ENCODE measurements around the gene TRIM62. TPM values are rescaled to one million over a fixed set of nuclear protein-coding genes. Genes with fewer than 3 reads are reported as not detected.

Gene TRIM62
- total RNA-seq, 1 experiment from 2014 or later, result 6.9 TPM

DNA sequence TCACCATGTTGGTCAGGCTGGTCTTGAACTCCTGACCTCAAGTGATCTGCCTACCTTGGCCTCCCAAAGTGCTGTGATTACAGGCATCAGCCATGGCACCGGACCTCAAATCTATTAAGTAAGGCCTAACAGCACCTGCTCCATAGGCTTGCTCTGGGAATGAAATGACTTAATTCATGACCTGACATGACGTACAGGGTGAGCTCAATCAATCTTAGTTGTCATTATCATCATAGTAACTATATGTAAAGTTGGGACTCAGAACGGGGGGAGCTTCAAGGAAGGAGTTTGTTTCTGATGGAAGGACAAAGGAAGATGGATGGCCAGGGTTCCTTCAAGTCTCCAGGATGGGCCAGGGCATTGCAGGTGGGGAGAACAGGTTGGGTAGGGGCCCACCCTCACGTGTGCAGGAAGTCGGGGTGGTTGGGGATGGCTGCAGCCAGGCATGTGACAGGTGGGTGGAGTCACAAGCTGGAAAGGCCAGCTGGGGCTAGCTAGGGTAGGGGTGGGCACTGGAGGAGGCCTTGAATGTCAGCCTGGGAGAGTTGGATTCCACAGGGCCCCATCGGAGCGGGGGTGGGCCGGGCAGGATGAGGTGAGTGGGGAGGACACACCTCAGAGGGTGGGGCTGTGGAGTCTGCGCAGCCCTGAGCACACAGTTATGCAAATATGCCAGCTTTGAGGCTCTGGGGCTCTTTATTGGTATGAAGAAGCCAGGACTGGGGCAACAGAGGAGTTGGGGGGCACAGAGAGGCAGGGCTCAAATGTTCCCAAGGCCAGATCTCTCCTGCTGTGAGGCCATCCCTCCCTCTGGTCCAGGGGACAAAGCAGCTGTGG lies 9.6 kb downstream of the TRIM62 start:
- no peak for DNase-seq
- TF ChIP-seq CTCF (conservative IDR thresholded peaks at IDR 0.05), result no peak
- Histone ChIP-seq H4K91ac (ENCODE audit: insufficient read length, low read depth, low read length) (no peak overlapping the region), H4K8ac (replicated peaks; ENCODE audit: insufficient read length, low read depth, low read length) (no peak overlapping the region), H3K27ac (ENCODE audit: insufficient read length, low read depth, low read length) (no peak overlapping the region), H3K18ac (ENCODE audit: insufficient read length, low read depth, low read length) (no peak overlapping the region), H3K79me2 (ENCODE audit: insufficient read depth, low read length) (no peaks in the 10 kb centered on the region), H2BK5ac (ENCODE audit: insufficient read length, low read length) (no peak overlapping the region), H2AK5ac (ENCODE audit: insufficient read length, low read length) (no peak overlapping the region), H3K56ac (ENCODE audit: insufficient read length, low read depth, low read length) (no peak overlapping the region), H3T11ph (ENCODE audit: low read length) (no peak overlapping the region), H3K14ac (ENCODE audit: insufficient read depth, low read length) (no peak overlapping the region), H2BK120ac (ENCODE audit: low read depth, low read length, poor library complexity, severe bottlenecking) (no peak overlapping the region), H4K5ac (ENCODE audit: insufficient read length, low read depth, low read length) (no peak overlapping the region), H3K9ac (ENCODE audit: extremely low read depth, insufficient read length, low read length) (no peak overlapping the region), H4K20me1 (ENCODE audit: control insufficient read depth, insufficient read depth, insufficient read length) (no peaks in the 10 kb centered on the region), H2BK12ac (ENCODE audit: insufficient read length, low read depth, low read length) (no peak overlapping the region), H3K4me1 (ENCODE audit: insufficient read depth, low read length) (no peaks in the 10 kb centered on the region), H3K4me2 (ENCODE audit: insufficient read depth, insufficient read length, low read length) (no peak overlapping the region), H3K9me3 (ENCODE audit: control insufficient read depth, low read depth, low read length) (no peaks in the 10 kb centered on the region), H3K23ac (ENCODE audit: insufficient read length, low read depth, low read length) (no peak overlapping the region), H2AFZ (ENCODE audit: low read length) (no peak overlapping the region), H3K23me2 (ENCODE audit: insufficient read length, low read depth, low read length, poor library complexity, severe bottlenecking) (no peaks in the 10 kb centered on the region), H2BK20ac (ENCODE audit: low read depth, low read length, poor library complexity, severe bottlenecking) (no peak overlapping the region), H3K4ac (ENCODE audit: low read depth, low read length) (no peak overlapping the region), H3K27me3 (ENCODE audit: insufficient read depth, low read length) (no peaks in the 10 kb centered on the region), H3K79me1 (ENCODE audit: insufficient read depth, low read depth, low read length, poor library complexity, severe bottlenecking) (no peaks in the 10 kb centered on the region), H2BK15ac (ENCODE audit: low read depth, low read length) (no peak overlapping the region)
- H3K4me1 Mint-ChIP-seq, result peaks cover 26 to 29% of the 10 kb centered on the region in 2 experiments
- no peaks in the 10 kb centered on the region for H3K9me3 Mint-ChIP-seq
- peaks cover 1% of the 10 kb centered on the region; the same call in 1 of the 2 replicates for H3K27me3 Mint-ChIP-seq (ENCODE audit: low read depth)
- H3K4me3 Mint-ChIP-seq, result no peak overlapping the region
- peaks cover 2 to 5% (median 3%) of the 10 kb centered on the region in 3 experiments; a peak in 3 of 7 replicates for H3K36me3 Mint-ChIP-seq (ENCODE audit: insufficient read depth in 1 of 3, low read depth in 3 of 3)
- WGBS (ENCODE audit: extremely low coverage, insufficient read length, low lambda C conversion rate), result no CpG with 5 or more reads among the region's 9 CpGs
- peak overlapping the region in 1 of 3 experiments; percentile 39; a peak in 1 of 7 replicates for H3K27ac Mint-ChIP-seq

All from H9 (cell line).